GM21423 (cell line): ENCODE data around the gene TMX3.

ENCODE experiments used
- ATAC-seq: cut with Tn5 transposase; IDR thresholded peaks from one replicate; pipeline ENCODE4 v1.9.1; 2021; ENCODE audit warnings: mild to moderate bottlenecking, moderate library complexity; ENCODE audit not compliant: unreplicated experiment

The TMX3 gene

GRCh38 chr18:68714712-68715496, at the start of gene TMX3:
TSS of gene TMX3 (minus strand) at chr18:68715108. CDS start at chr18:68714981, 127 bp downstream.
- peak; percentile 95 for ATAC-seq

GRCh38 chr18:68764016-68764415, 49.1 kb upstream of the TMX3 start:
- no peak for ATAC-seq

GRCh38 chr18:68763083-68763482, 48.2 kb upstream of the TMX3 start:
- no peak for ATAC-seq

GRCh38 chr18:68759308-68759707, 44.4 kb upstream of the TMX3 start:
- ATAC-seq = no peak

GRCh38 chr18:68757126-68757525, 42.2 kb upstream of the TMX3 start:
- ATAC-seq = no peak

GRCh38 chr18:68742206-68742605, 27.3 kb upstream of the TMX3 start:
- ATAC-seq = no peak

GRCh38 chr18:68740966-68741365, 26.1 kb upstream of the TMX3 start:
- no peak for ATAC-seq

GRCh38 chr18:68739462-68739861, 24.6 kb upstream of the TMX3 start:
- no peak for ATAC-seq

GRCh38 chr18:68738564-68738963, 23.7 kb upstream of the TMX3 start:
- ATAC-seq = no peak

GRCh38 chr18:68735483-68736343, 20.8 kb upstream of the TMX3 start:
- peak; percentile 83 for ATAC-seq

GRCh38 chr18:68734308-68734707, 19.4 kb upstream of the TMX3 start:
- no peak for ATAC-seq

GRCh38 chr18:68733707-68734106, 18.8 kb upstream of the TMX3 start:
- ATAC-seq = no peak

- ATAC-seq = no peak
Observed at GRCh38 chr18:68728081-68728700, 13.3 kb upstream of the TMX3 start.

- no peak for ATAC-seq
Observed at GRCh38 chr18:68727506-68727905, 12.6 kb upstream of the TMX3 start.

- ATAC-seq = no peak
Observed at GRCh38 chr18:68725346-68725745, 10.4 kb upstream of the TMX3 start.

GRCh38 chr18:68724021-68724420, 9.1 kb upstream of the TMX3 start:
- no peak for ATAC-seq

GRCh38 chr18:68723539-68723938, 8.6 kb upstream of the TMX3 start:
- ATAC-seq = no peak

- no peak for ATAC-seq
Observed at GRCh38 chr18:68722821-68723220, 7.9 kb upstream of the TMX3 start.

GRCh38 chr18:68721681-68722583, 7.0 kb upstream of the TMX3 start:
- peak; percentile 91 for ATAC-seq

GRCh38 chr18:68714366-68714711, 569 bp downstream of the TMX3 start:
- peak; percentile 1 for ATAC-seq

GRCh38 chr18:68713796-68714195, 1.1 kb downstream of the TMX3 start:
- no peak for ATAC-seq
